Measurements from ENCODE around the gene OR6M1.

OR6M1 gene

GRCh38 chr11:123775715-123776549, 30.2 kb downstream of the OR6M1 start:
- no peak for DNase-seq (ENCODE audit: low spot score)

- DNase-seq (ENCODE audit: low spot score), result no peak
Measured at GRCh38 chr11:123775289-123775688, 30.9 kb downstream of the OR6M1 start.

DNA sequence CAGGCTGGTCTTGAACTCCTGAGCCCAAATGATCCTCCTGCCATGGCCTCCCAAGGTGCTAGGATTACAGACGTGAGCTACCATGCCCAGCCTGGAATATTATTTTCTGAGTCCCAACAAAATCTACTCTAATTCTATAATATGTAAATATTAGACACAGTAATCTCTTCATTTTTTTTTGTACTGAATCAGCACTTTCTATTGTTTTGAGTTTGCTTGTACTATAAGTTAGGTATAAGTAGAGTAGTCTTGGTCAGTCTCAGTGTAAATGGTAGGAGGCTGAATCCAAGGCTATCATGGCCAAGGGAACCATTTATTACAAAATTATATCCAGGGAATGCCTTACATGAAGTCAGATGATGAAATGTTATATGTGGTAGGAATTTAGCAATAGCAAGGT, 32.2 kb downstream of the OR6M1 start:
- no peak for DNase-seq (ENCODE audit: low spot score)

GRCh38 chr11:123773026-123773425, 33.1 kb downstream of the OR6M1 start:
- no peak for DNase-seq (ENCODE audit: low spot score)

DNA sequence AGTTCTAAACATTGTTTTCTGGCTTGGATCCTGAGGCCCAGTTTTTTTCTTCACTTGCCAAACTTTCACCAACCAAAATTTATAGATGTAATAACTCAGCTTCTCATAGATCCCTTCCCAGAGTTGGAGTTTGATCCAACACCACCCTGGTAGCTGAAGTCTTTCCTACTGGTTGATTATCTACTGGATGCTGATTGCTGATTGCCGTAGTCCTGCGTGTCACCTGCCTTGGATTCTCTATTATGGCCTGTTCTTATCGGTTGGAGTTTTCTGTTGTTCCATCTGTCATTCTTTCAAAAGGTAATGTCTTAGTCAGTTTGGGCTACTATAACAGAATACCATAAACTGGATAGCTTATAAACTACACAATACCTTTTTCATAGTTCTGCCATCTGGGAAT, 34.5 kb downstream of the OR6M1 start:
- DNase-seq (ENCODE audit: low spot score), result no peak

- no peak for DNase-seq (ENCODE audit: low spot score)
Measured at GRCh38 chr11:123770712-123771111, 35.4 kb downstream of the OR6M1 start.

GRCh38 chr11:123765601-123766000, 40.5 kb downstream of the OR6M1 start:
- no peak for DNase-seq (ENCODE audit: low spot score)

DNA sequence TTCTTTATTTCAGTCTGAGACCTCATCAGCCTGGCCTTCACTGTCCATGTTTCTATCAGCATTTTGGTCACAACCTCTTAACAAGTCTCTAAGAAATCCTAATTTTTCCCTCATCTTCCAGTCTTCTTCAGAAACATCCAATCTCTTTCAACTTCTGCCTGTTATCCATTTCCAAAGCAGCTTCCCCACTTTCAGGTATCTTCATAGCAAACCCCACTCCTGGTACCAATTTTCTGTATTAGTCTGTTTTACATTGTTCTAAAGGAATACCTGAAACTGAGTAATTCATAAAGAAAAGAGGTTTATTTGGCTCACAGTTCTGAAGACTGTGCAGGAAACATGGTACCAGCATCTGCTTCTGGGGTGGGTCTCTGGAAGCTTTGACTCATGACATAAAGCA, 43.7 kb downstream of the OR6M1 start:
- DNase-seq (ENCODE audit: low spot score), result no peak

- DNase-seq (ENCODE audit: low spot score), result no peak
Measured at GRCh38 chr11:123760894-123761293, 45.3 kb downstream of the OR6M1 start.

DNA sequence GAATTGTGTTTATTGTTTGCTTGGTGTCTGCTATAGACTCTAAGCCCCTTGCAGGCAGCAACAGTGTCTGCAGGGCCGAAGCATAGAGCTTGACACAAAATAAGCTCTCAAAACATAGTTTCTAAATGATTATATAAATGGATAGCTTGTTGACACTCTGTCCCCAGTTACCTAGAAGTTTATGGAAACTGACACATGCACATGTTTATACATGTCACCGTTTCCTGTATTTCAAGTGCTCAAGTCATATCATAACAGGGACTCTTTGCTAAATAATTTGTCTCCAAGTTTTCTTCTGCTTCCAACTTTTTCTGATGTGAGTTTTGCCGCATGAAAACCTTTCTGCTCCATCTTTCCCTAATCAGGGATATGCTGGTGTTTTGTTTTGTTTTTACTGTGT, 48.2 kb downstream of the OR6M1 start:
- no peak for DNase-seq (ENCODE audit: low spot score)

GRCh38 chr11:123755813-123756212, 50.3 kb downstream of the OR6M1 start:
- no peak for DNase-seq (ENCODE audit: low spot score)

Small RNA genes within 50 kb of the gene (small RNA-seq; reads per million reads assigned to genes)
- 0.10 to 0.18 reads per million in 2 experiments for gene RNU1-21P

All from SK-N-DZ (cell line).